K562 (cell line): ENCODE data around the gene SH3PXD2B. TPM values are rescaled to one million over a fixed set of nuclear protein-coding genes. Genes with fewer than 3 reads are reported as not detected.

Experiments
- ARID4B ChIP-seq: sonication (generic); formaldehyde crosslinking; IDR thresholded peaks from 2 replicates; pipeline ENCODE4 v1.8.0; 2022; ENCODE audit warnings: mild to moderate bottlenecking, missing genetic modification reagents
- DPF2 ChIP-seq: fragments of 450-650 bp; IDR thresholded peaks from 2 replicates; pipeline ENCODE4 v1.6.1; 2016
- EP400 ChIP-seq: fragments of 450-650 bp; IDR thresholded peaks from 2 replicates; pipeline ENCODE4 v1.6.1; 2017; ENCODE audit warnings: antibody characterized with exemption, mild to moderate bottlenecking, moderate library complexity
- RNF2 ChIP-seq: sonication (generic); IDR thresholded peaks from 2 replicates; pipeline ENCODE4 v1.6.1; 2016
- SETDB1 ChIP-seq: IDR thresholded peaks from one replicate; pipeline ENCODE4 v1.6.1; 2012; ENCODE audit warnings: low read length, control low read depth, inconsistent platforms
- USF2 ChIP-seq: sonication (generic); formaldehyde crosslinking; IDR thresholded peaks from 2 replicates; pipeline ENCODE4 v1.5.0; 2020; ENCODE audit warnings: missing genetic modification reagents
- ZNF609 ChIP-seq: sonication (generic); formaldehyde crosslinking; IDR thresholded peaks from 2 replicates; pipeline ENCODE4 v1.8.1; 2023; ENCODE audit warnings: missing genetic modification reagents, mild to moderate bottlenecking, borderline replicate concordance
- polyA plus RNA-seq, 8 experiments: library from polyadenylated mRNA; depleted of rRNA in 4 of 8; stranded (reverse) in 5 of 8; unstranded in 3 of 8; fragments of >200 nt; fragmentation: Nextera tagmentation in 2 of 8; fragmentation: Illumina TruSeq in 1 of 8; extraction: Ambion mirVana in 2 of 8; extraction: Trizol in 1 of 8; gene quantifications; 2 replicates each; pipeline versions ENCODE4 v1.2.1 to v1.2.3, GENCODE V29; 2011 to 2014; ENCODE audit warnings: inconsistent platforms in 1 of 8, missing spikeins in 1 of 8
- total RNA-seq, 7 experiments: library from RNA; depleted of rRNA in 6 of 7; stranded (reverse); fragments of >200 nt in 6 of 7; fragmentation: Illumina TruSeq in 2 of 7; extraction: Trizol in 2 of 7; gene quantifications; 2 replicates each; pipeline versions ENCODE4 v1.2.1 to v1.2.3, GENCODE V29; 2011 to 2021; ENCODE audit warnings: low replicate concordance in 1 of 7

Gene SH3PXD2B
- total and polyA plus RNA-seq, 9 of the 15 experiments (the other 6 are each of a cell fraction or from before 2014, with no cell fraction given) = 0.04 to 0.66 (median 0.19) TPM

GRCh38 chr5:172443441-172444109, 10.8 kb downstream of the SH3PXD2B start (continued):
- TF ChIP-seq ARID4B (CRISPR knock-in tag) = no peak
- no peak for TF ChIP-seq EP400
- no peak for TF ChIP-seq USF2 (CRISPR knock-in tag)
- peak; percentile 45 for TF ChIP-seq DPF2
- no peak for TF ChIP-seq RNF2
- TF ChIP-seq SETDB1 = no peak
- TF ChIP-seq ZNF609 (CRISPR knock-in tag) = no peak
